K562 (cell line): ENCODE data around the gene KRT25. TPM values are rescaled to one million over a fixed set of nuclear protein-coding genes. Genes with fewer than 3 reads are reported as not detected.

Source experiments
- ATAC-seq: fragments of 200-7000 bp; cut with Tn5 transposase; 3 replicates; pipeline ENCODE4 v1.9.1; 2020; ENCODE audit warnings: moderate library complexity
- BruUV-seq: library from RNA; stranded (reverse); fragments of 400-500 nt; replicated peaks from 2 replicates; lab custom pipeline; 2021; lab: Mats Ljungman, UMichigan
- CTCF ChIA-PET: fragments of 300-600 bp; formaldehyde crosslinking; extraction: SDS; loops from one replicate; lab custom pipeline; 2021; ENCODE audit warnings: low intra/inter-chr PET ratio; lab: Yijun Ruan, JAX
- POLR2A ChIA-PET: fragments of 300-600, 350-650 bp; sonication (Branson Sonifier 250); formaldehyde crosslinking; extraction: SDS; loops from one replicate; lab custom pipeline; 2021; ENCODE audit warnings: antibody characterized with exemption, inconsistent platforms; lab: Yijun Ruan, JAX
- DNase-seq, 4 experiments: peaks; one replicate each; pipeline versions ENCODE4 v3.0.0 to v3.0.0-alpha.2; 2011 to 2018; ENCODE audit warnings: low spot score in 3 of 4, mixed read lengths in 3 of 4; ENCODE audit errors: extremely low read depth in 1 of 4
- FAIRE-seq: peaks from 2 replicates; lab custom pipeline; 2011; peaks lifted over from hg19 to GRCh38; lab: Jason Lieb, UNC
- H2AFZ ChIP-seq: 2 replicates; pipeline ENCODE4 v1.6.0; 2011; ENCODE audit warnings: low read depth, low read length, control low read depth, inconsistent platforms
- H3K27ac ChIP-seq: fragments of 200-600 bp; 3 replicates; pipeline ENCODE4 v1.8.0; 2011; ENCODE audit warnings: low read depth, mild to moderate bottlenecking, control low read depth, inconsistent platforms, low read length, moderate library complexity, mixed read lengths; ENCODE audit errors: extremely low read depth
- H3K27me3 ChIP-seq, 2 experiments: fragments of 300-600 bp in 1 of 2; 2 replicates in 1 of 2; 3 replicates in 1 of 2; pipeline versions ENCODE4 v1.6.0 to v1.8.0; 2011; ENCODE audit warnings: inconsistent platforms in 2 of 2, low read length in 2 of 2, mild to moderate bottlenecking in 1 of 2, mixed read lengths in 1 of 2, moderate library complexity in 1 of 2; ENCODE audit not compliant: control insufficient read depth in 2 of 2, insufficient read depth in 2 of 2
- H3K36me3 ChIP-seq: fragments of 300-600 bp; 3 replicates; pipeline ENCODE4 v1.8.0; 2011; ENCODE audit warnings: mild to moderate bottlenecking, low read length, inconsistent platforms; ENCODE audit not compliant: control insufficient read depth, insufficient read depth
- H3K4me1 ChIP-seq, 2 experiments: fragments of 200-600 bp in 1 of 2; replicated peaks in 1 of 2; 2 replicates in 1 of 2; 3 replicates in 1 of 2; pipeline versions ENCODE4 v1.5.1 to v1.8.0; 2011; ENCODE audit warnings: inconsistent platforms in 2 of 2, low read length in 2 of 2, mild to moderate bottlenecking in 1 of 2, mixed read lengths in 1 of 2, moderate library complexity in 1 of 2; ENCODE audit not compliant: control insufficient read depth in 2 of 2, insufficient read depth in 2 of 2
- H3K4me2 ChIP-seq: 2 replicates; pipeline ENCODE4 v1.6.1; 2011; ENCODE audit warnings: low read length, control low read depth, inconsistent platforms, mixed read lengths; ENCODE audit not compliant: insufficient read depth
- H3K4me3 ChIP-seq: fragments of 200-600 bp; sonication (generic), shearing (Covaris generic); 2 replicates; pipeline ENCODE4 v1.5.1; 2016; ENCODE audit warnings: control low read depth, inconsistent platforms
- H3K79me2 ChIP-seq: fragments of 200-600 bp; 3 replicates; pipeline ENCODE4 v1.8.0; 2011; ENCODE audit warnings: low read length, inconsistent platforms; ENCODE audit not compliant: control insufficient read depth, insufficient read depth
- H3K9ac ChIP-seq, 2 experiments: 2 replicates each; pipeline versions ENCODE4 v1.6.0 to v1.6.1; 2011; ENCODE audit warnings: low read depth in 2 of 2, low read length in 2 of 2, control low read depth in 1 of 2, inconsistent platforms in 1 of 2, mild to moderate bottlenecking in 1 of 2, mixed read lengths in 1 of 2; ENCODE audit not compliant: insufficient read depth in 1 of 2
- H3K9me1 ChIP-seq: one replicate; pipeline ENCODE4 v1.6.0; 2011; ENCODE audit warnings: inconsistent platforms, mild to moderate bottlenecking, low read length, moderate library complexity; ENCODE audit not compliant: control insufficient read depth, insufficient read depth
- H3K9me3 ChIP-seq: replicated peaks from 2 replicates; pipeline ENCODE4 v1.5.1; 2011; ENCODE audit warnings: low read depth, low read length, inconsistent platforms; ENCODE audit not compliant: control insufficient read depth, insufficient read depth
- H4K20me1 ChIP-seq: replicated peaks from 2 replicates; pipeline ENCODE4 v1.6.1; 2011; ENCODE audit warnings: low read length, inconsistent platforms, mixed read lengths; ENCODE audit not compliant: control insufficient read depth, insufficient read depth
- CBX3 ChIP-seq, 2 experiments: IDR thresholded peaks; 1 replicate in 1 of 2; 2 replicates in 1 of 2; pipeline ENCODE4 v1.6.1; 2012; ENCODE audit warnings: inconsistent platforms in 2 of 2, low read length in 2 of 2, borderline replicate concordance in 1 of 2, control low read depth in 1 of 2
- CSDE1 ChIP-seq, 2 experiments: fragments of 450-650 bp; IDR thresholded peaks; 2 replicates each; pipeline ENCODE4 v1.6.1; 2016; ENCODE audit warnings: mild to moderate bottlenecking in 1 of 2
- ELF1 ChIP-seq: fragments of 200-800 bp; sonication (Bioruptor generic); IDR thresholded peaks from 2 replicates; pipeline ENCODE4 v1.6.1; 2016; ENCODE audit warnings: missing genetic modification characterization, missing compliant biosample characterization
- FOXO4 ChIP-seq: fragments of 450-650 bp; formaldehyde crosslinking; IDR thresholded peaks from 2 replicates; pipeline ENCODE4 v1.4.0; 2020; ENCODE audit warnings: mild to moderate bottlenecking, moderate library complexity
- GTF2E2 ChIP-seq: fragments of 200-800 bp; sonication (Bioruptor generic); IDR thresholded peaks from 2 replicates; pipeline ENCODE4 v1.6.1; 2016; ENCODE audit warnings: missing genetic modification characterization, missing compliant biosample characterization
- HMG20B ChIP-seq: fragments of 250-450 bp; sonication (Bioruptor Pico); IDR thresholded peaks from 2 replicates; pipeline ENCODE4 v1.5.0; 2021; ENCODE audit warnings: mild to moderate bottlenecking
- HMGXB4 ChIP-seq: sonication (generic); formaldehyde crosslinking; IDR thresholded peaks from 2 replicates; pipeline ENCODE4 v1.8.1; 2023; ENCODE audit warnings: mild to moderate bottlenecking, missing genetic modification reagents
- HNRNPH1 ChIP-seq: fragments of 200-400 bp; formaldehyde crosslinking; optimal IDR thresholded peaks from 2 replicates; pipeline ENCODE3; 2017; ENCODE audit warnings: low read depth, mild to moderate bottlenecking, low read length, moderate library complexity
- ILF3 ChIP-seq: fragments of 450-650 bp; IDR thresholded peaks from 2 replicates; pipeline ENCODE4 v1.6.1; 2018; ENCODE audit warnings: antibody characterized with exemption, mild to moderate bottlenecking, moderate library complexity, borderline replicate concordance
- KLF1 ChIP-seq: fragments of 450-650 bp; IDR thresholded peaks from 2 replicates; pipeline ENCODE4 v1.6.1; 2016; ENCODE audit warnings: missing genetic modification characterization, missing compliant biosample characterization
- MLX ChIP-seq, 2 experiments: fragments of 450-650 bp in 1 of 2; sonication (generic) in 1 of 2; formaldehyde crosslinking; conservative IDR thresholded peaks; 2 replicates each; pipeline versions ENCODE4 v1.4.0 to v1.8.1; 2020 to 2022; ENCODE audit warnings: mild to moderate bottlenecking in 1 of 2, missing genetic modification reagents in 1 of 2
- MYC ChIP-seq, 2 experiments: fragments of 250-450 bp in 1 of 2; sonication (Bioruptor Pico) in 1 of 2; IDR thresholded peaks; 2 replicates each; pipeline versions ENCODE4 v1.5.1 to v1.6.1; 2012 to 2021; ENCODE audit warnings: low read depth in 2 of 2, borderline replicate concordance in 1 of 2, improper control_type of control experiment in 1 of 2, low read length in 1 of 2, mild to moderate bottlenecking in 1 of 2, moderate library complexity in 1 of 2
- NCOR1 ChIP-seq: fragments of 450-650 bp; IDR thresholded peaks from 2 replicates; pipeline ENCODE4 v1.6.1; 2016; ENCODE audit warnings: mild to moderate bottlenecking, moderate library complexity
- POLR2AphosphoS2 ChIP-seq: IDR thresholded peaks from 2 replicates; pipeline ENCODE4 v1.6.1; 2012; ENCODE audit warnings: low read length, improper control_type of control experiment
- RBM34 ChIP-seq: fragments of 200-400 bp; formaldehyde crosslinking; IDR thresholded peaks from 2 replicates; pipeline ENCODE4 v1.6.1; 2018; ENCODE audit warnings: low read length, borderline replicate concordance; ENCODE audit not compliant: insufficient read depth
- SIRT6 ChIP-seq: IDR thresholded peaks from one replicate; pipeline ENCODE4 v1.6.1; 2012; ENCODE audit warnings: low read depth, mild to moderate bottlenecking, control low read depth, inconsistent platforms, low read length, moderate library complexity
- SP2 ChIP-seq: IDR thresholded peaks from 2 replicates; pipeline ENCODE4 v1.6.1; 2011; ENCODE audit warnings: mild to moderate bottlenecking, low read depth, low read length, moderate library complexity; ENCODE audit not compliant: poor library complexity, severe bottlenecking; ENCODE audit errors: extremely low read depth
- ZNF253 ChIP-seq: fragments of 250-450 bp; sonication (Bioruptor Pico); conservative IDR thresholded peaks from 2 replicates; pipeline ENCODE4 v1.6.1; 2021; ENCODE audit warnings: mild to moderate bottlenecking
- ZNF444 ChIP-seq: fragments of 250-450 bp; sonication (Bioruptor Pico); IDR thresholded peaks from 2 replicates; pipeline ENCODE4 v1.4.0; 2020; ENCODE audit warnings: mild to moderate bottlenecking, moderate library complexity
- WGBS: fragments of 100-300 bp; shearing (Covaris generic); methylation state at CpG from one replicate; pipeline ENCODE4 v1.1.6; 2016; ENCODE audit warnings: low coverage, mixed read lengths; ENCODE audit not compliant: insufficient coverage; ENCODE audit errors: missing lambda C conversion rate; 5-methylcytosine and 5-hydroxymethylcytosine counted together
- in situ Hi-C: fragments of 300-500 bp; cut with MboI; formaldehyde crosslinking; loops from 4 replicates; pipeline ENCODE4 v1.15.0; 2018; ENCODE audit warnings: inconsistent platforms, mixed read lengths
- intact Hi-C: fragments of 100-400 bp; cut with micrococcal nuclease; formaldehyde crosslinking; loops from 2 replicates; pipeline ENCODE4 v1.14.2; 2022
- polyA plus RNA-seq, 8 experiments: library from polyadenylated mRNA; depleted of rRNA in 4 of 8; stranded (reverse) in 5 of 8; unstranded in 3 of 8; fragments of >200 nt; fragmentation: Nextera tagmentation in 2 of 8; fragmentation: Illumina TruSeq in 1 of 8; extraction: Ambion mirVana in 2 of 8; extraction: Trizol in 1 of 8; gene quantifications; 2 replicates each; pipeline versions ENCODE4 v1.2.1 to v1.2.3, GENCODE V29; 2011 to 2014; ENCODE audit warnings: inconsistent platforms in 1 of 8, missing spikeins in 1 of 8
- total RNA-seq, 7 experiments: library from RNA; depleted of rRNA in 6 of 7; stranded (reverse); fragments of >200 nt in 6 of 7; fragmentation: Illumina TruSeq in 2 of 7; extraction: Trizol in 2 of 7; gene quantifications; 2 replicates each; pipeline versions ENCODE4 v1.2.1 to v1.2.3, GENCODE V29; 2011 to 2021; ENCODE audit warnings: low replicate concordance in 1 of 7

Gene KRT25
- total and polyA plus RNA-seq, 9 of the 15 experiments (the other 6 are each of a cell fraction or from before 2014, with no cell fraction given): not detected

DNA sequence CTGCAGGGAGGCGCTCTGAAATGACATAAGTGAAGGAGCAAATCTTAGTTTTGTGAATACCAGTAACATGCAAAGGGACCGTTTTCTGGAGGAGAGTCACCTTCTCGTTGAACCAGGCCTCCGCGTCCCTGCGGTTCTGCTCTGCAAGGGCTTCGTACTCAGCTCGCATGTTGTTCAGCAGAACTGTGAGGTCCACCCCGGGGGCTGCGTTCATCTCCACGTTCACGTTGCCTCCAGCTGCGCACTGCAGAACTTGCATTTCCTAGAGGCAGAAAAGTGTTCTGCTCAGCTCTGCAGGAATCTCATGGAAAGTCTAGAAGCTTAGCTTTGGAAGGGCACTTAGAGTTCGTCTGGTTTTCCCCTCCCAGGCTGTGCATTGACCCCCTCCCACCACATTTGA is 4.1 kb downstream of the KRT25 start:
- TF ChIP-seq SIRT6 (no peak), POLR2AphosphoS2 (no peak), GTF2E2 (tag) (no peak), FOXO4 (CRISPR knock-in tag) (no peak), NCOR1 (no peak), HMG20B (CRISPR knock-in tag) (no peak), ZNF253 (CRISPR knock-in tag) (no peak), RBM34 (no peak), CBX3 (IDR thresholded peaks at IDR 0.05; ENCODE audit: borderline replicate concordance in 1 of 2, low read length in 2 of 2) (no peak), CSDE1 (IDR thresholded peaks at IDR 0.05) (no peak), KLF1 (tag) (no peak), SP2 (no peak), MYC (IDR thresholded peaks at IDR 0.05; ENCODE audit: low read depth, low read length) (no peak), MYC (CRISPR knock-in tag; IDR thresholded peaks at IDR 0.05; ENCODE audit: borderline replicate concordance, low read depth) (no peak), HNRNPH1 (no peak), HMGXB4 (no peak), ILF3 (no peak), ELF1 (tag) (no peak), ZNF444 (CRISPR knock-in tag) (no peak), MLX (CRISPR knock-in tag; conservative IDR thresholded peaks at IDR 0.05) (no peak)
- H3K27me3 ChIP-seq: peaks cover 14 to 21% of the 10 kb centered on the region in 2 experiments; a peak in 4 of 5 replicates
- intact Hi-C loops: no loop called here
- POLR2A ChIA-PET: no interaction called here
- no peaks in the 10 kb centered on the region for H3K79me2 ChIP-seq
- H3K27ac ChIP-seq: no peak overlapping the region
- ATAC-seq (no peak), DNase-seq (no peak), FAIRE-seq (no peak)
- H2AFZ ChIP-seq: no peak overlapping the region
- 0% methylated on average over 14 of the region's 14 CpGs for WGBS
- no peak overlapping the region for H3K4me2 ChIP-seq
- no peaks in the 10 kb centered on the region for H3K9me1 ChIP-seq
- H3K36me3 ChIP-seq: no peaks in the 10 kb centered on the region
- no peaks in the 10 kb centered on the region for H4K20me1 ChIP-seq
- no peaks in the 10 kb centered on the region for H3K9me3 ChIP-seq
- no peak overlapping the region for H3K4me3 ChIP-seq
- in situ Hi-C loops: no loop called here
- CTCF ChIA-PET: no interaction called here
- no TSS peak for BruUV-seq
- no peak overlapping the region for H3K9ac ChIP-seq
- H3K4me1 ChIP-seq: no peaks in the 10 kb centered on the region
